CD4-positive, alpha-beta T cell treated with Interleukin-17A for 1 hour (primary cell): ENCODE results near the gene PCNX1.
"Not testable (repeated sequence)": the region's sequence is repeated elsewhere in the genome, so short reads cannot be mapped to it uniquely, and the experiment has no call there.

Experiments used
- DNase-seq: peaks from one replicate; pipeline ENCODE4 v3.0.0-alpha.2; 2020

PCNX1 gene

DNA sequence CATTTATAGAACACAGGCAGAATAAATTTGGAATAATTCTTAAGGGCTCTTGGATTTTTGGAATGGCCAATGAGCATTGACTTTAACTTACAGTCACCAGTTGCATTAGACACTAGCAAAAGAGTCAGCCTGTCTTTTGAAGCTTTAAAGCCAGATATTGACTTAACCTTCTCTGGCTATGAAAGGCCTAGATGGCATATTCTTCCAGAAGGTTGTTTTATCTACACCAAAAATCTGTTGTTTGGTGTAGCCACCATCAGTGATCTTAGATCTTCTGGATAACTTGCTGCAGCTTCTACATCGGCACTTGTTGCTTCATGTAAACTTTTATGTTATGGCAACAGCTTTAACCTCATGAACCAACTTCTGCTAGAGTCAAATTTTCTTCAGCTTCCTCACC is 10.4 kb downstream of the PCNX1 start:
- DNase-seq: peak; percentile 42

- no peak for DNase-seq
Observed at GRCh38 chr14:70919774-70920173, 12.5 kb downstream of the PCNX1 start.

DNA sequence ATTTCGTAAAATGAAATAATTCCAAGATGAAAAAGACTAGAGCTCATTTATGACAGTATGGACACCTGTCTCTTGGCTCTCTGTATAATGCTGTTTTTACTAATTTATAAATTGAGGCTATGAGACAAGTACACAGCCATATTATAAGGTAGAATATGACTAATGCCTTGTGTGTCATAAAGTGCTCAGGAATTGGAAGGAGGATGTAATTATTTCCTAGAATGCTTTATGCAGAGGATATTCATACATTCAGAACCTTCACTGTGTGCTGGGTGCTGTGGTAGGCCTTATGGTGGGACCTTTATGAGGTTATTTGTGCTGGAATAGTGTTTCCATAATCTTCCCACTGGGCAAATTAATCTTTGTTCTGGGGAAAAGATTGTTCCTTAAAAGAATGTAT is 13.3 kb downstream of the PCNX1 start:
- no peak for DNase-seq

- no peak for DNase-seq
Observed at GRCh38 chr14:70921669-70922068, 14.4 kb downstream of the PCNX1 start.

- no peak for DNase-seq
Observed at GRCh38 chr14:70924521-70924920, 17.3 kb downstream of the PCNX1 start.

DNA sequence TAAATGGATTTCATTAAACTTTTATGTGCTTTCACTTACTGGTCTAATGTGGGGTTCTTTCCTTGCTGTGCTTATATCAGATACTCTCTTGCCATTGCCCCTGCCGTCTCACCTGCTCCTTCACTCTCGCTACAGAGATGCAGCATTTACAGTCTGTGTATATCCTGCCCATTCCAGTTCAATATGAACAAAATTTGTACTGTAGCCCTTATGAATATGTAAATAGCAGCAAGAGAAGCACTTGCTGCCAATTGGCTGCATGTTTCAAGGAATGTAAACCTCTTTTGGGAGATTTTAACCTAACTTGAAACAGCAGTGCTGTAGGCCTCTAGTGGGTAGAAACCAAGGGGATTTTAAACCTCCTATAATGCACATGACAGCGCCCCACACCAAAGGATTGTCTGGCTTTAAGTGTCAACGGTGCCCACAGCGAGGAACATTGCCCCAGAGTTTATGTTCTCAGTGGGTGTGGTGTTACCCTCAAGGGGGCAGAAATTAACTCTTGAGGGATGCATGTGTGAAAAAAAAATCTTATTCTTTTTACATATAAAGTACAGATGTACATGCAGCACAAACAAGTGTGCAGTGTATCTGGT is 19.1 kb downstream of the PCNX1 start:
- DNase-seq: peak; percentile 37

- no peak for DNase-seq
Observed at GRCh38 chr14:70931008-70931407, 23.7 kb downstream of the PCNX1 start.

GRCh38 chr14:70934084-70934483 is 26.8 kb downstream of the PCNX1 start:
- DNase-seq: no peak

DNA sequence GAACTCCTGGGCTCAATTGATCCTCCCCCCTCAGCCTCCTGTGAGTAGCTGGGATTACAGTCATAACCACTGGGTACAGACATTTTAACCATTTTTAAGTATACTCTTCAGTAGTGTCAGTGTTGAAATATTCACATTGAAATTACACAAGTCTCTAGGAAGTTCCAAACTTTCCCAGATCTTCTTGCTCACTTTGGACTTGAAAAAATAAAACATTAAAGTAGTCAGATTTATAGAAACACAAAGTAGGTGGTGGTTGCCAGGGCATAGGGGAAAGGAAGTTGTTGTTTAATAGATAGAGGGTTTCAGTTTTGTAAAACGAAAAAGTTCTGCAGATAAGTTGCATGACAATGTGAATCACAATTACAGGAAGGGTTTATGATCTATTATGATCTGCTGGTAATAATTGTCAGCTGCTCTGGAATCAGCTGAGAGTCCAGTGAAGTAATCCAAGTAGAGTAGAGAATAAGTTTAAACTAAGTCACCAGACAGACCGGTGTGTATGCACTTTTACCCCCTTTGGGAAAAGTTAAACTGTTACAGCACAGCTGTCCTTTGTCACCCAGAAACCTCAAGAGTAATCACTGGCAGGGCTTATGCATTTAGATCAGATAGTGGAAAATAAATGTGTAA is 27.4 kb downstream of the PCNX1 start:
- DNase-seq: peak; percentile 29

DNA sequence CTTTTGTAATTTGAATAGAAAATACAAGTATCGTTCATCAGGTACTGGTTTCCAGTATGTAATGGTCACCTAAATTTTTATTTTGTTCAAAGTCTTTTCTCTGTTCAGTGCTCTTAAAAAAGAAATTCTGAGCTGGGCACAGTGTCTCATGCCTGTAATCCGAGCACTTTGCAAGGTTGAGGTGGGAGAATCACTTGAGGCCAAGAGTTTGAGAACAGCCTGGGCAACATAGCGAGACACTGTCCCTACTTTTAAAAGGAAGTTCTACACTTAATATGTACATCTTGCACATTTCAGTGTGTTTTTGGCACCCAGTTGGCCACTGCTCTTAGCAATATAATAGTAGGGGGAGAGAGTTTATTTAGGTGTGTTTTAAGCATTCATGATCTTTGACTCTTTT is 27.9 kb downstream of the PCNX1 start:
- DNase-seq: no peak

DNA sequence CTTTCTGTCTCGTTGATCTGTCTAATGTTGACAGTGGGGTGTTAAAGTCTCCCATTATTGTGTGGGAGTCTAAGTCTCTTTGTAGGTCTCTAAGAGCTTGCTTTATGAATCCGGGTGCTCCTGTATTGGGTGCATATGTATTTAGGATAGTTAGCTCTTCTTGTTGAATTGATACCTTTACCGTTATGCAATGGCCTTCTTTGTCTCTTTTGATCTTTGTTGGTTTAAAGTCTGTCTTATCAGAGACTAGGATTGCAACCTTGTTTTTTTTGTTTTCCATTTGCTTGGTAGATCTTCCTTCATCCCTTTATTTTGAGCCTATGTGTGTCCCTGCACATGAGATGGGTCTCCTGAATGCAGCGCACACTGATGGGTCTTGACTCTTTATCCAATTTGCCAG is 32.4 kb downstream of the PCNX1 start:
- not testable (repeated sequence) for DNase-seq

DNA sequence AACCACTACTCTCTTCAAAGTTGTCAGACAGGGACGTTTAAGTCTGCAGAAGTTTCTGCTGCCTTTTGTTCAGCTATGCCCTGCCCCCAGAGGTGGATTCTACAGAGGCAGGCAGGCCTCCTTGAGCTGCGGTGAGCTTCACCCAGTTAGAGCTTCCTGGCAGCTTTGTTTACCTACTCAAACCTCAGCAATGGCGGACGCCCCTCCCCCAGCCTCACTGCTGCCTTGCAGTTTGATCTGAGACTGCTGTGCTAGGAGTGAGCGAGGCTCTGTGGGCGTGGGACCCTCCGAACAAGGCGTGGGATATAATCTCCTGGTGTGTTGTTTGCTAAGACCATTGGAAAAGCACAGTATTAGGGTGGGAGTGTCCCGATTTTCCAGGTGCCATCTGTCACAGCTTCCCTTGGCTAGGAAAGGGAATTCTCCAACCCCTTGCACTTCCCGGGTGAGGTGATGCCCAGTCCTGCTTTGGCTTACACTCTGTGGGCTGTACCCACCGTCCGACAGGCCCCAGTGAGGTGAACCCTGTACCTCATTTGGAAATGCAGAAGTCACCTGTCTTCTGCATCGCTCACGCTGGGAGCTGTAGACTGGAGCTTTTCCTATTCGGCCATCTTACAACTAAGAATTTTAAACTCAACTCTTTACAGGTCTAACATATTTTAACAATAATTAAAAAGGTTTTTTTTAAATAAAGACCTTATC is 34.5 kb downstream of the PCNX1 start:
- peak; percentile 85 for DNase-seq

DNA sequence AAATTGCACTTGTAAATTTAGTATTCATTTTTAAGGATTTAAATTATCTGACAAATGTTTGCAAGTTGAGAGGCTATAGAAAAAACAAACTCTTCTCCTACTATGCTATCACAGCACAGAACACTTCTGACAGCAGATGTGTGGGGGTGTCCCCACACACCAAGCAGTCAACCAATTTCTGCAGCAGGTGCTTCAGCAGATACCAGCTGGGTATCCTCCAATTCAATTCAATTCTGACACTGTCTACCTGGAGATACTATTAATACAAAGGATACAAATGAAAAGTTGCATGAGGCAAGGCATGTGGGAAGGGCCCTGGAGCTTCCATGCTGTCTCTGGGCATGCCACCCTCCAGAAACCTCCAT is 35.1 kb downstream of the PCNX1 start:
- DNase-seq: no peak

GRCh38 chr14:70942721-70943120 is 35.5 kb downstream of the PCNX1 start:
- DNase-seq: peak; percentile 30

GRCh38 chr14:70943838-70944237 is 36.6 kb downstream of the PCNX1 start:
- no peak for DNase-seq

DNA sequence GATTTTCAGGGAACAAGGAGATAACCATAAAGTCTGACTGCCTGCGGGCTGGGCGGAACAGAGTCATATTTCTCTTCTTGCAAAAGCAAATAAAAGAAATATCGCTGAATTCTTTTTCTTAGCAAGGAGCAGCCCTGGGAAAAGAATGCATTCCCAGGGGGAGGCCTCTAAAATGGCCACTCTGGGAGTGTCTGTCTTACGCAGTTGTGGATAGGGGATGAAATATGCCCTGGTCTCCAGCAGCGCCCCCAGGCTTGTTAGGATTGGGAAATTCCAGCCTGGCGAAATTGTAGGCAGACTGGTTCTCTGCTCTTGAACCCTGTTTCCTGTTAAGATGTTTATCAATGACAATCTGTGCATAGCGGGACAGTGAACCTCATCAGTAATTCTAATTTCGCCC is 40.5 kb downstream of the PCNX1 start:
- no peak for DNase-seq

GRCh38 chr14:70952485-70952884 is 45.2 kb downstream of the PCNX1 start:
- DNase-seq: no peak

DNA sequence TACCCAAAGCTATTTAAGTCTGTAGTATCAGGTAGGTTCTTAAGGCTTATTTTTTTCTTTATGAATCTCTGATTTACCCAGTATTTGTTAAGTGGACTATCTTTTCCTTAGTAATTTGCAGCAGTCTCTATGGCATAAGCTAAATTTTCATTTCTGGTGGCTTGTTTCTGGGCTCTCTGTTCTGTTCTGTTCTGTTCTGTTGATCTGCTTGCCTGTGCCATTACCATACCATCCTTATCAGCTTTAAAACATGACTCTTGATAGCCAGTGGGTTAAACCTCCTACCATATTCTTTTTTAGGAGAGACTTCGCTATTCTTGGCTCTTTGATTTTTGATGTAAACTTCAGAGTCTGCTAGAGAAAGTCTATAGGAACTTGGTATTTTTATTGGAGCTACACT is 46.8 kb downstream of the PCNX1 start:
- DNase-seq: no peak

- peak; percentile 72 for DNase-seq
Observed at GRCh38 chr14:70955543-70956480, 48.6 kb downstream of the PCNX1 start.

DNA sequence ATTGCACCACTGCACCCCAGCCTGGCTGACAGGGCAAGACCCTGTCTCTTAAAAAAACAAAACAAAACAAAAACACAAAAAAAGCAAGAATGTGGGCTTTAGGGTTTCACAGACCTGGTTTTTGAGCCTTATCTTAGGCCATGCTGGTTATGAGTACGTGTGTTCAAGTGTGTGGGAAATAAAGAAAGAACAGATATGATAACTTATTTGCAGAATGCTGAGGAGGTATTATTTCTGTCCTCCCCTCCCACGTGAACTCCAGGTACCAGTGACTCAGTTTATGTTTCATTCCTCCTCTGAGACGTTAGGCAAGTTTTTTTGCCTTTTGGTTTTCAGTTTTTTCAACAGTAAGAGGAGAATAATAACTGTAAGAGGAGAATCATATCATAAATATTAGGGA is 49.3 kb downstream of the PCNX1 start:
- DNase-seq: no peak

GRCh38 chr14:70957710-70958109 is 50.5 kb downstream of the PCNX1 start:
- no peak for DNase-seq

- no peak for DNase-seq
Observed at GRCh38 chr14:70962935-70963334, 55.7 kb downstream of the PCNX1 start.

DNA sequence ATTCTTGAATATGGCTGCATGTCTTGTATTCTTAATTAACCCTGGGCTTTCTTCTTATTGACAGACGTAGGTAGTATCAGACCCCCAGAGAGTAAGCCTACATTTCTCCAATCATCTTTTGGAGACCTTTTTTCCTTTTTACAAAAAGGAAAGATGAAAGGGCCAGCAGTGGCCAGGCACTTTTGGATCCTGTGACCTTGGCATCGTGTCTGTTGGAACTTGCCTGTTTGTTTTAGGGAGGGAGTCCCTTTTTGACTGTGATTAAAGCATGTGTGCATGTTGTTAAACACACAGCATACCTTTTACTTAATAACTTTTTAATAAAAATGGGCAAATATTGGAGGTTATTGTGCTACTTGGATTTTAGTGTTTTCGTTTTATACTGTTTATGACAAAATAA is 57.2 kb downstream of the PCNX1 start:
- DNase-seq: no peak
